HG03060 (cell line): ENCODE results near the gene HIBCH.
A peak's percentile ranks its signal among the peaks of the same experiment; 100 is the strongest.

Experiments used
- ATAC-seq: cut with Tn5 transposase; IDR thresholded peaks from one replicate; pipeline ENCODE4 v1.9.1; 2021; ENCODE audit warnings: low read depth, moderate number of reproducible peaks; ENCODE audit not compliant: unreplicated experiment

The HIBCH gene

GRCh38 chr2:190199530-190199929 lies 120.1 kb downstream of the HIBCH start:
- no peak for ATAC-seq

GRCh38 chr2:190199109-190199508 lies 120.5 kb downstream of the HIBCH start:
- ATAC-seq = no peak

GRCh38 chr2:190197143-190197720 lies 122.4 kb downstream of the HIBCH start:
- ATAC-seq = no peak

GRCh38 chr2:190190507-190191162 lies 129.0 kb downstream of the HIBCH start:
- no peak for ATAC-seq

- ATAC-seq = no peak
These were observed 131.3 kb downstream of the HIBCH start for GRCh38 chr2:190188289-190188688.

- no peak for ATAC-seq
These were observed 133.4 kb downstream of the HIBCH start for GRCh38 chr2:190186238-190186637.

GRCh38 chr2:190185380-190185779 lies 134.2 kb downstream of the HIBCH start:
- no peak for ATAC-seq

GRCh38 chr2:190184460-190184859 lies 135.2 kb downstream of the HIBCH start:
- no peak for ATAC-seq

GRCh38 chr2:190183539-190183938 lies 136.1 kb downstream of the HIBCH start:
- no peak for ATAC-seq

- ATAC-seq = no peak
These were observed 137.5 kb downstream of the HIBCH start for GRCh38 chr2:190182071-190182524.

- ATAC-seq = no peak
These were observed 138.4 kb downstream of the HIBCH start for GRCh38 chr2:190181123-190181669.

GRCh38 chr2:190180313-190181122 lies 139.1 kb downstream of the HIBCH start:
- peak; percentile 50 for ATAC-seq

- ATAC-seq = no peak
These were observed 139.8 kb downstream of the HIBCH start for GRCh38 chr2:190179754-190180312.

- ATAC-seq = no peak
These were observed 141.4 kb downstream of the HIBCH start for GRCh38 chr2:190178066-190178722.

- ATAC-seq = no peak
These were observed 142.2 kb downstream of the HIBCH start for GRCh38 chr2:190177249-190178040.

- no peak for ATAC-seq
These were observed 146.2 kb downstream of the HIBCH start for GRCh38 chr2:190173392-190173791.

- ATAC-seq = no peak
These were observed 149.0 kb downstream of the HIBCH start for GRCh38 chr2:190170673-190171072.

- no peak for ATAC-seq
These were observed 150.2 kb downstream of the HIBCH start for GRCh38 chr2:190169221-190170072.

- no peak for ATAC-seq
These were observed 151.9 kb downstream of the HIBCH start for GRCh38 chr2:190167702-190168101.
